Right lobe of liver (tissue), 4 donors: Measurements from ENCODE around the gene RHOT1.

ENCODE experiments used
- POLR2A ChIP-seq: fragments of 450-650 bp; IDR thresholded peaks from one replicate; pipeline ENCODE4 v1.6.1; 2017; ENCODE audit warnings: antibody characterized with exemption, mild to moderate bottlenecking
- TF ChIP-seq, protein P1 (sequence below), 4 donors: fragments of 200-600 bp in 3 of 4; fragments of 450-650 bp in 1 of 4; IDR thresholded peaks; one replicate each; pipeline versions ENCODE4 v1.5.1 to v1.8.0; 2016 to 2022; ENCODE audit warnings: antibody characterized with exemption in 4 of 4, mild to moderate bottlenecking in 2 of 4
- donor health status: DM: no; HTN: no; CAD: no.
- donor health status: DM: no; HTN: no; CAD: no.
- donor health status: DM: no; HTN: yes; CAD: no.

DNA sequence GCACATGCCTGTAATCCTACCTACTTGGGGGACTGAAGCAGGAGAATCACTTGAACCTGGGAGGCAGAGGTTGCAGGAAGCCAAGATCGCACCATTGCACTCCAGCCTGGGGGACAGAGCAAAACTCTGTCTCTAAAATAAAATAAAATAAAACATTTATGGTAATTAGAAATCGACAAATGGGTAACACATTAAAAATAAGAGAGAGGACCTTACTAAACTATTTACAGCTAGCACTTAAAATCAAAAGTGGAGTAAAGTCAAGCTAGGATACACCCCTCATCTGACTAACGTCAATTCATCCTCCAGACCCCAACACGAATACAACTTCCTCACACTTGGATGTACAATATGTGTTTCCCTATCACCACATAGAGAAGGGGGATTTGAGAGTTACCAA, 27.8 kb upstream of the RHOT1 start:
- TF ChIP-seq, protein P1, sequence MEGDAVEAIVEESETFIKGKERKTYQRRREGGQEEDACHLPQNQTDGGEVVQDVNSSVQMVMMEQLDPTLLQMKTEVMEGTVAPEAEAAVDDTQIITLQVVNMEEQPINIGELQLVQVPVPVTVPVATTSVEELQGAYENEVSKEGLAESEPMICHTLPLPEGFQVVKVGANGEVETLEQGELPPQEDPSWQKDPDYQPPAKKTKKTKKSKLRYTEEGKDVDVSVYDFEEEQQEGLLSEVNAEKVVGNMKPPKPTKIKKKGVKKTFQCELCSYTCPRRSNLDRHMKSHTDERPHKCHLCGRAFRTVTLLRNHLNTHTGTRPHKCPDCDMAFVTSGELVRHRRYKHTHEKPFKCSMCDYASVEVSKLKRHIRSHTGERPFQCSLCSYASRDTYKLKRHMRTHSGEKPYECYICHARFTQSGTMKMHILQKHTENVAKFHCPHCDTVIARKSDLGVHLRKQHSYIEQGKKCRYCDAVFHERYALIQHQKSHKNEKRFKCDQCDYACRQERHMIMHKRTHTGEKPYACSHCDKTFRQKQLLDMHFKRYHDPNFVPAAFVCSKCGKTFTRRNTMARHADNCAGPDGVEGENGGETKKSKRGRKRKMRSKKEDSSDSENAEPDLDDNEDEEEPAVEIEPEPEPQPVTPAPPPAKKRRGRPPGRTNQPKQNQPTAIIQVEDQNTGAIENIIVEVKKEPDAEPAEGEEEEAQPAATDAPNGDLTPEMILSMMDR (IDR thresholded peaks at IDR 0.05), result no peak
- no peak for TF ChIP-seq POLR2A
